HCT116 (cell line): ENCODE measurements around the gene SNRPD2.

ENCODE experiments used
- EGR1 ChIP-seq: IDR thresholded peaks from 2 replicates; pipeline ENCODE4 v1.6.1; 2012; ENCODE audit warnings: low read depth
- EZH2 ChIP-seq: fragments of 200-600 bp; sonication (generic); IDR thresholded peaks from 2 replicates; pipeline ENCODE4 v1.6.1; 2017; ENCODE audit warnings: antibody characterized with exemption, mixed run types
- EZH2phosphoT487 ChIP-seq: fragments of 200-600 bp; IDR thresholded peaks from 2 replicates; pipeline ENCODE4 v1.6.1; 2018; ENCODE audit warnings: antibody characterized with exemption, borderline replicate concordance
- POLR2A ChIP-seq: IDR thresholded peaks from 2 replicates; pipeline ENCODE4 v1.7.0; 2011; ENCODE audit warnings: borderline replicate concordance; ENCODE audit not compliant: insufficient read depth, insufficient read length; ENCODE audit errors: extremely low read depth
- POLR2AphosphoS5 ChIP-seq: IDR thresholded peaks from 2 replicates; pipeline ENCODE4 v1.6.1; 2011; ENCODE audit warnings: mild to moderate bottlenecking, low read depth, low read length, moderate library complexity
- RAD21 ChIP-seq: IDR thresholded peaks from 2 replicates; pipeline ENCODE4 v1.6.1; 2012; ENCODE audit warnings: low read depth, mild to moderate bottlenecking
- ZFX ChIP-seq: fragments of 450-650 bp; IDR thresholded peaks from 2 replicates; pipeline ENCODE4 v1.6.1; 2017
- TF ChIP-seq, protein P1 (sequence below), 3 experiments: fragments of 200-600 bp in 1 of 3; sonication (generic) in 1 of 3; IDR thresholded peaks in 2 of 3; conservative IDR thresholded peaks in 1 of 3; 2 replicates each; pipeline ENCODE4 v1.5.1; 2012 to 2017; ENCODE audit warnings: low read depth in 2 of 3, low read length in 2 of 3, antibody characterized with exemption in 1 of 3, borderline replicate concordance in 1 of 3, control low read depth in 1 of 3, mild to moderate bottlenecking in 1 of 3, mixed read lengths in 1 of 3, mixed run types in 1 of 3, moderate library complexity in 1 of 3; ENCODE audit not compliant: insufficient read depth in 1 of 3
- TF ChIP-seq, protein P2 (sequence below): IDR thresholded peaks from 2 replicates; pipeline ENCODE4 v1.6.1; 2011; ENCODE audit warnings: mild to moderate bottlenecking, low read length, moderate library complexity; ENCODE audit not compliant: insufficient replicate concordance; ENCODE audit errors: extremely low read depth
- TF ChIP-seq, protein P3 (sequence below): IDR thresholded peaks from 2 replicates; pipeline ENCODE4 v1.6.1; 2012

DNA sequence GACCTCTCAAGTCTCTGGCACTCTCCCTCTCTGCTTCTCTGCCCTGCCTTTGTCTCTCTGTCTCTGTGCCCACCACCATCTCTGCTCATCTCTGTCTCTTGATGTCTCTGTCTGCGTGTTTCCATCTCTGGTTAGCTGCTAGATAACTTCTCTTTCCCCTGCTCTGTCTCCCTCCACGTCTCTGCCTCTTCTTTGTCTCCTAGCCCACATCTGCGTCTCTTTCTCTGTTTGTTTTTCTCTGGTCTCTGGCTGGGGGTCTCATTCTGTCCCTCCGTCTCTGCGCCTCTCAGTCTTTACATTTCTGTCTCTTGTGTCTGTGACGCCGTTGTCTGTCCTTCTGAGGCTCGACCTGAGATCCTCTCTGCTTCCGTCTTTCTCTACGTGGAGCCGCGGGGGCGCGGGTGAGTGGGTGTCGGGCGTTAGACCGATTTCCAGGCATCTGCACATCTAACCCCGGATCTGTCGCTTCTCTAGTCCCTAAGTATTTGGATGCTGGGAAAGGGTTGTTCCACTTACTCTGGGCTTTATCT is 23.3 kb downstream of the SNRPD2 start:
- TF ChIP-seq EGR1 (no peak; the same call in 1 of the 2 replicates), EZH2phosphoT487 (no peak), EZH2 (no peak), RAD21 (no peak), POLR2A (no peak), POLR2AphosphoS5 (no peak), ZFX (no peak)
- TF ChIP-seq, protein P1, sequence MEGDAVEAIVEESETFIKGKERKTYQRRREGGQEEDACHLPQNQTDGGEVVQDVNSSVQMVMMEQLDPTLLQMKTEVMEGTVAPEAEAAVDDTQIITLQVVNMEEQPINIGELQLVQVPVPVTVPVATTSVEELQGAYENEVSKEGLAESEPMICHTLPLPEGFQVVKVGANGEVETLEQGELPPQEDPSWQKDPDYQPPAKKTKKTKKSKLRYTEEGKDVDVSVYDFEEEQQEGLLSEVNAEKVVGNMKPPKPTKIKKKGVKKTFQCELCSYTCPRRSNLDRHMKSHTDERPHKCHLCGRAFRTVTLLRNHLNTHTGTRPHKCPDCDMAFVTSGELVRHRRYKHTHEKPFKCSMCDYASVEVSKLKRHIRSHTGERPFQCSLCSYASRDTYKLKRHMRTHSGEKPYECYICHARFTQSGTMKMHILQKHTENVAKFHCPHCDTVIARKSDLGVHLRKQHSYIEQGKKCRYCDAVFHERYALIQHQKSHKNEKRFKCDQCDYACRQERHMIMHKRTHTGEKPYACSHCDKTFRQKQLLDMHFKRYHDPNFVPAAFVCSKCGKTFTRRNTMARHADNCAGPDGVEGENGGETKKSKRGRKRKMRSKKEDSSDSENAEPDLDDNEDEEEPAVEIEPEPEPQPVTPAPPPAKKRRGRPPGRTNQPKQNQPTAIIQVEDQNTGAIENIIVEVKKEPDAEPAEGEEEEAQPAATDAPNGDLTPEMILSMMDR (IDR thresholded peaks at IDR 0.05 in 2 of 3, conservative IDR thresholded peaks at IDR 0.05 in 1 of 3; ENCODE audit: borderline replicate concordance in 1 of 3, insufficient read depth in 1 of 3, low read depth in 2 of 3, low read length in 2 of 3), result no peak
- TF ChIP-seq, protein P2, sequence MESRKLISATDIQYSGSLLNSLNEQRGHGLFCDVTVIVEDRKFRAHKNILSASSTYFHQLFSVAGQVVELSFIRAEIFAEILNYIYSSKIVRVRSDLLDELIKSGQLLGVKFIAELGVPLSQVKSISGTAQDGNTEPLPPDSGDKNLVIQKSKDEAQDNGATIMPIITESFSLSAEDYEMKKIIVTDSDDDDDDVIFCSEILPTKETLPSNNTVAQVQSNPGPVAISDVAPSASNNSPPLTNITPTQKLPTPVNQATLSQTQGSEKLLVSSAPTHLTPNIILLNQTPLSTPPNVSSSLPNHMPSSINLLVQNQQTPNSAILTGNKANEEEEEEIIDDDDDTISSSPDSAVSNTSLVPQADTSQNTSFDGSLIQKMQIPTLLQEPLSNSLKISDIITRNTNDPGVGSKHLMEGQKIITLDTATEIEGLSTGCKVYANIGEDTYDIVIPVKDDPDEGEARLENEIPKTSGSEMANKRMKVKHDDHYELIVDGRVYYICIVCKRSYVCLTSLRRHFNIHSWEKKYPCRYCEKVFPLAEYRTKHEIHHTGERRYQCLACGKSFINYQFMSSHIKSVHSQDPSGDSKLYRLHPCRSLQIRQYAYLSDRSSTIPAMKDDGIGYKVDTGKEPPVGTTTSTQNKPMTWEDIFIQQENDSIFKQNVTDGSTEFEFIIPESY, result no peak
- TF ChIP-seq, protein P3, sequence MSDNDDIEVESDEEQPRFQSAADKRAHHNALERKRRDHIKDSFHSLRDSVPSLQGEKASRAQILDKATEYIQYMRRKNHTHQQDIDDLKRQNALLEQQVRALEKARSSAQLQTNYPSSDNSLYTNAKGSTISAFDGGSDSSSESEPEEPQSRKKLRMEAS, result no peak
